Measurements from ENCODE around the gene ZNF575. TPM values are rescaled to one million over a fixed set of nuclear protein-coding genes. Genes with fewer than 3 reads are reported as not detected.
"Not testable (repeated sequence)": the region's sequence is repeated elsewhere in the genome, so short reads cannot be mapped to it uniquely, and the experiment has no call there.

The ZNF575 gene
- total RNA-seq, 2 donors from 2014 or later = 3.2 to 4.3 TPM

DNA sequence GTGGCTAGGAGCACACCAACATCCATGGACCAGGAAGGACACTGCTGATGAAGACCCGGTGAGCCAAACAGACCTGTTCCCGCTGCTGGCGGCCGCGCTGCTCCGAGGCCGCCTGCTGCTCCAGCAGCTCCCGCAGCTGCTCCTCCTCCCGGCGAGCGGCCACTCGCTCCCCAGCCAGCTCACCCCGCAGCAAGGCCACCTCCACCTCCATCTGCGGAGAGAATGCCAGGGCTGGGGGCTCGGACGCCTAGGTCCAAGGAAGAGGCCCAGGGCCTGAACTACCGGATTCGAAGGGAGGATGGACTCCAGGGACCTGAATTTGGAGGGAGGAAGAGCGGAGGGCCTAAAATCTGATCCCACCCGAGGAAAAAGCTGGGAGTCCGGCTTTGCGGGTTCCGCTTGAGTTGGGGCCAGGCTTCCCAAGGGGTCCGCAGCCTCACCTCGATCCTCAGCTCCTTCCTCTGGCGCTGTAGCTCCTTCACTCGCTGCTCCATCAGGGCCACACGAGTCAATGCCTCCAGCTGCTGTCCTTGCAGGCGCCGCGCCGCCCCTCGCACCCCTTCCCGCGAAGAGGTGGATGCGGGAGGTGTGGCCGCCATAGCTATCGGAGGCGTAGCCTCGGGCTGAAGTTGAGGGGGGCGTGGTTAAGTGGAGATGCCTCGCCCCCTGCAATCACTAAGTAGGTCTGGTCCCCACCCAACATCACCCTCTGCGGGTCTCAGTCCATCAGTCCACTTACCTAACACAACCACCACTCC lies 31.1 kb upstream of the ZNF575 start:
- Mint-ChIP-seq H3K27ac (no peak overlapping the region), H3K4me3 (no peak overlapping the region), H3K9me3 (no peaks in the 10 kb centered on the region), H3K27me3 (ENCODE audit: low read depth) (no peaks in the 10 kb centered on the region), H3K4me1 (ENCODE audit: low read depth) (peaks cover 19% of the 10 kb centered on the region), H3K36me3 (ENCODE audit: insufficient read depth in 2 of 2) (peaks cover 2 to 15% of the 10 kb centered on the region in 2 donors)
- ATAC-seq (replicated peaks in 1 of 2) (no peak), DNase-seq (no peak)

DNA sequence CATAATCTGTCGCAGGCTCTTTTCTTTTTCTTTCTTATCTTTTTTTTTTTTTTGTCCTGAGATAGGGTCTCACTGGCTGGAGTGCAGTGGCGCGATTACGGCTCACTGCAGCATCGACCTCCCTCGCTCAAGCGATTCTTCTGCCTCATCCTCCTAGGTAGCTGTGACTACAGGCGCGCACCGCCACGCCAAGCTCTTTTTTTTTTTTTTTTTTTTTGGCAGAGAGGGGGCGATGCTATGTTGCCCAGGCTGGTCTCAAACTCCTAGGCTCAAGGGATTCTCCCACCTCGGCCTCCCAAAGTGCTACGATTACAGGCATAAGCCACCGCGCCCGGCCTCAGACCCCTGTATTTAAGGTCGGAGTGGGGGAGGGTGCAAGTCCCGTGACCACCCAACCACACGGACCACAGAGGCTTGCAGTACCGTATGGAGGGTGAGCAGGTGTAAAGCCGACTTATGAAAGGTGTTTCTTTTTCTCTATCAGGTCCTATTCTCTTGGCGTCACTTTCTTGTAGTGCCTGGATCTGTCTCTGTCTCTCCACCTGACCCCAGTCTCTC lies 30.5 kb upstream of the ZNF575 start:
- Mint-ChIP-seq H3K36me3 (ENCODE audit: insufficient read depth in 2 of 2) (peaks cover 2 to 15% of the 10 kb centered on the region in 2 donors), H3K27me3 (ENCODE audit: low read depth) (no peaks in the 10 kb centered on the region), H3K9me3 (no peaks in the 10 kb centered on the region), H3K4me3 (peak overlapping the region; percentile 78 to 86), H3K27ac (no peak overlapping the region), H3K4me1 (ENCODE audit: low read depth) (peaks cover 19% of the 10 kb centered on the region)
- DNase-seq (no peak), ATAC-seq (replicated peaks in 1 of 2) (no peak)

DNA sequence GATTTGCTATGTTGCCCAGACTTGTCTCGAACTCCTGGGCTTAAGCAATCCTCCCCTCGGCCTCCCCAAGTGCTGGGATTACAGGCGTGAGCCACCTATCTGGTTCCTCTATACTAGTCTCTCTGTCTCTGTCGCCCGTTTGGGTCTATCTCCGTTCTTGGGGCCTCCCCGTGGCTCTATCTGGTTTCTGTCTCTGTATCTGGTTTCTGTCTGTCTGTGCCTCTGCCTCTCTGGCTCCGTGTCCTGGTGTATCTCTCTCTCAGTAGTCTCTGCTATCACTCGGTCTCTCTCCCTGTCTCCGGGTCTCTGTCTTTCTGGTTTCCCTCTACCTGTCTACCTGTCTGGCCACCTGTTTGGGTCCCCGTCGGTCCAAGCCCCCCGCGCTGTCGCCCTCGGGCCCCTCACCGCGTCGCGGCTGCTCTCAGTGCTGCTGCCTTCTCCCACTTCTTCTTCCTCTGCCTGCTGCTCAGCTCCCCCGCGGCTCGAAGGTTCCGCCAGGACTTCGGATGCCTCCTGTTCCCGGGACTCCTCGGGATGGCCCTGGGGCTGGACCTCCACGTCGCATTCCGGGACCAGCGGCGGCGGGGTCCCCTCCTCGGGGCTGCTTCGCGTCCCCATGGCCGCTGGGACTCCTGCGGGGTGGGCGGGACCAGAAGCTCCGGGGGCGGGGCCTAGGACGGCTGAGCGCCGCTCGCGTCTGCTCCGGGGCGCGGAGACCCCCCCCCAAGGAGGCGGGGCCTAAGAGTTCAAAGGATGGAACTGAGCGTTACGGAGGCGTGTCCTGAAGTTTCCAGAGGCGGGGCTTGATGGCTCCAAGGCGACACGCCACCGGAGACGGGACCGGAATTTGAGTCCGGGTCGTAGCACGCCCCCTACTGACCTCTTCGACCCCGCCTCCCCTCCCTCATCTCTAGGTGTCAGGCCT lies 29.2 kb upstream of the ZNF575 start:
- Mint-ChIP-seq H3K36me3 (ENCODE audit: insufficient read depth in 2 of 2) (peaks cover 2 to 13% of the 10 kb centered on the region in 2 donors), H3K27me3 (ENCODE audit: low read depth) (no peaks in the 10 kb centered on the region), H3K9me3 (no peaks in the 10 kb centered on the region), H3K4me1 (ENCODE audit: low read depth) (peaks cover 19% of the 10 kb centered on the region), H3K27ac (peak overlapping the region; percentile 79), H3K4me3 (peak overlapping the region; percentile 78 to 86)
- peak; percentile 94 for ATAC-seq (replicated peaks in 1 of 2)
- peak; percentile 99 for DNase-seq

- H3K4me1 Mint-ChIP-seq (ENCODE audit: low read depth) = peaks cover 19% of the 10 kb centered on the region
- peak within 1 kb of the TSS; percentile 78 to 86 for H3K4me3 Mint-ChIP-seq
- H3K27ac Mint-ChIP-seq = peak within 1 kb of the TSS; percentile 79
- H3K27me3 Mint-ChIP-seq (ENCODE audit: low read depth) = no peaks in the 10 kb centered on the region
- H3K9me3 Mint-ChIP-seq = no peaks in the 10 kb centered on the region
- peak; percentile 40 to 49 for ATAC-seq (replicated peaks in 1 of 2)
- peak; percentile 53 to 61 for DNase-seq
- peaks cover 3 to 15% of the 10 kb centered on the region in 2 donors for H3K36me3 Mint-ChIP-seq (ENCODE audit: insufficient read depth in 2 of 2)
Measured at GRCh38 chr19:43504426-43505185, 28.4 kb upstream of the ZNF575 start, which contains the start of gene PHLDB3. TSS of gene PHLDB3 (minus strand) at chr19:43504746. CDS start at chr19:43504118, 628 bp downstream.

- Mint-ChIP-seq H3K36me3 (ENCODE audit: insufficient read depth in 2 of 2) (peaks cover 3 to 15% of the 10 kb centered on the region in 2 donors), H3K9me3 (no peaks in the 10 kb centered on the region), H3K27me3 (ENCODE audit: low read depth) (no peaks in the 10 kb centered on the region), H3K4me3 (peak overlapping the region in 1 of 2 donors; percentile 86), H3K27ac (peak overlapping the region; percentile 12), H3K4me1 (ENCODE audit: low read depth) (peaks cover 19% of the 10 kb centered on the region)
- DNase-seq (no peak), ATAC-seq (replicated peaks in 1 of 2) (no peak)
Measured at GRCh38 chr19:43505186-43505456, 27.9 kb upstream of the ZNF575 start.

GRCh38 chr19:43505941-43506340 lies 27.0 kb upstream of the ZNF575 start:
- H3K27ac Mint-ChIP-seq = no peak overlapping the region
- peaks cover 3 to 15% of the 10 kb centered on the region in 2 donors for H3K36me3 Mint-ChIP-seq (ENCODE audit: insufficient read depth in 2 of 2)
- H3K9me3 Mint-ChIP-seq = no peaks in the 10 kb centered on the region
- DNase-seq = no peak
- H3K27me3 Mint-ChIP-seq (ENCODE audit: low read depth) = no peaks in the 10 kb centered on the region
- ATAC-seq (replicated peaks in 1 of 2) = no peak
- peak overlapping the region in 1 of 2 donors; percentile 25 for H3K4me3 Mint-ChIP-seq
- H3K4me1 Mint-ChIP-seq (ENCODE audit: low read depth) = peaks cover 19% of the 10 kb centered on the region

GRCh38 chr19:43506629-43507028 lies 26.4 kb upstream of the ZNF575 start:
- ATAC-seq (replicated peaks in 1 of 2) (no peak), DNase-seq (no peak)
- peaks cover 3 to 16% of the 10 kb centered on the region in 2 donors for H3K36me3 Mint-ChIP-seq (ENCODE audit: insufficient read depth in 2 of 2)
- H3K4me1 Mint-ChIP-seq (ENCODE audit: low read depth) = peaks cover 19% of the 10 kb centered on the region
- no peaks in the 10 kb centered on the region for H3K9me3 Mint-ChIP-seq
- H3K27me3 Mint-ChIP-seq (ENCODE audit: low read depth) = no peaks in the 10 kb centered on the region
- H3K27ac Mint-ChIP-seq = no peak overlapping the region
- no peak overlapping the region for H3K4me3 Mint-ChIP-seq

GRCh38 chr19:43507880-43508279 lies 25.1 kb upstream of the ZNF575 start:
- Mint-ChIP-seq H3K4me1 (ENCODE audit: low read depth) (peaks cover 10% of the 10 kb centered on the region), H3K4me3 (no peak overlapping the region), H3K36me3 (ENCODE audit: insufficient read depth in 2 of 2) (peaks cover 3 to 15% of the 10 kb centered on the region in 2 donors), H3K27me3 (ENCODE audit: low read depth) (no peaks in the 10 kb centered on the region), H3K9me3 (no peaks in the 10 kb centered on the region), H3K27ac (no peak overlapping the region)
- ATAC-seq (replicated peaks in 1 of 2) = no peak
- no peak for DNase-seq

GRCh38 chr19:43510713-43511112 lies 22.3 kb upstream of the ZNF575 start:
- no peak overlapping the region for H3K27ac Mint-ChIP-seq
- ATAC-seq (replicated peaks in 1 of 2) (no peak), DNase-seq (no peak)
- H3K36me3 Mint-ChIP-seq (ENCODE audit: insufficient read depth in 2 of 2) = peaks cover 1 to 14% of the 10 kb centered on the region in 2 donors
- no peaks in the 10 kb centered on the region for H3K9me3 Mint-ChIP-seq
- H3K4me3 Mint-ChIP-seq = no peak overlapping the region
- no peaks in the 10 kb centered on the region for H3K27me3 Mint-ChIP-seq (ENCODE audit: low read depth)
- H3K4me1 Mint-ChIP-seq (ENCODE audit: low read depth) = no peaks in the 10 kb centered on the region

- DNase-seq (no peak), ATAC-seq (replicated peaks in 1 of 2) (no peak)
- Mint-ChIP-seq H3K9me3 (no peaks in the 10 kb centered on the region), H3K27me3 (ENCODE audit: low read depth) (no peaks in the 10 kb centered on the region), H3K27ac (no peak overlapping the region), H3K4me1 (ENCODE audit: low read depth) (no peaks in the 10 kb centered on the region), H3K4me3 (no peak overlapping the region), H3K36me3 (ENCODE audit: insufficient read depth in 2 of 2) (peaks cover 1 to 10% of the 10 kb centered on the region in 2 donors)
Measured at GRCh38 chr19:43511324-43511723, 21.7 kb upstream of the ZNF575 start.

- H3K27me3 Mint-ChIP-seq (ENCODE audit: low read depth); H3K9me3 Mint-ChIP-seq; H3K27ac Mint-ChIP-seq; H3K4me1 Mint-ChIP-seq (ENCODE audit: low read depth); H3K4me3 Mint-ChIP-seq; ATAC-seq (replicated peaks in 1 of 2); DNase-seq: not testable (repeated sequence)
- peaks cover 1 to 10% of the 10 kb centered on the region in 2 donors for H3K36me3 Mint-ChIP-seq (ENCODE audit: insufficient read depth in 2 of 2)
Measured at GRCh38 chr19:43512399-43512798, 20.6 kb upstream of the ZNF575 start.

DNA sequence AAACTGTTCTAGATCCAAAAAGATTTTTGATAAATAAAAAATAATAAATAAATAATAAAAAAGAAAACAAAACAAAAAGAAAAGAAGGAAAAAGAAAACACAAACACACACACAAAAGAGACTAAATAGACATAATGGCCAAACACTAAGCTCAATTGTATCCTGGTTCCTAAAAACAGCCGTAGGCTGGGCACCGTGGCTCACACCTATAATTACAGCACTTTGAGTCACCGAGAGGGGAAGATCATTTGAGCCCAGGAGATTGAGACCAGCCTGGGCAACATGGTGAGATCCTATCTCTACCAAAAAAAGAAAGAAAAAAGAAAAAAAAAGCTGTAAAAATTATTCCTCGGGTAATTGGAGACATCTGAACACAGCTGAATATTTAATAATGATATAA lies 14.9 kb upstream of the ZNF575 start:
- peaks cover 24% of the 10 kb centered on the region for H3K4me1 Mint-ChIP-seq (ENCODE audit: low read depth)
- H3K9me3 Mint-ChIP-seq = no peaks in the 10 kb centered on the region
- DNase-seq = no peak
- peaks cover 2 to 7% of the 10 kb centered on the region in 2 donors for H3K36me3 Mint-ChIP-seq (ENCODE audit: insufficient read depth in 2 of 2)
- no peaks in the 10 kb centered on the region for H3K27me3 Mint-ChIP-seq (ENCODE audit: low read depth)
- no peak overlapping the region for H3K27ac Mint-ChIP-seq
- peak overlapping the region in 1 of 2 donors; percentile 32 for H3K4me3 Mint-ChIP-seq
- ATAC-seq (replicated peaks in 1 of 2) = no peak

All from activated T-cell treated with anti-CD3 and anti-CD28 coated beads, Interleukin-2, amount 50 U/mL, for 72 hours (primary cell).